IPS DF 4.7 (cell line): ENCODE results near the gene GRHL1.
"Not testable (repeated sequence)": the region's sequence is repeated elsewhere in the genome, so short reads cannot be mapped to it uniquely, and the experiment has no call there.

Experiments used
- DNase-seq: peaks from one replicate; pipeline ENCODE4 v3.0.0-alpha.2; 2013; ENCODE audit warnings: low spot score; ENCODE audit errors: extremely low read depth

GRHL1 gene

GRCh38 chr2:10009271-10009810, 57.8 kb downstream of the GRHL1 start:
- DNase-seq = no peak

DNA sequence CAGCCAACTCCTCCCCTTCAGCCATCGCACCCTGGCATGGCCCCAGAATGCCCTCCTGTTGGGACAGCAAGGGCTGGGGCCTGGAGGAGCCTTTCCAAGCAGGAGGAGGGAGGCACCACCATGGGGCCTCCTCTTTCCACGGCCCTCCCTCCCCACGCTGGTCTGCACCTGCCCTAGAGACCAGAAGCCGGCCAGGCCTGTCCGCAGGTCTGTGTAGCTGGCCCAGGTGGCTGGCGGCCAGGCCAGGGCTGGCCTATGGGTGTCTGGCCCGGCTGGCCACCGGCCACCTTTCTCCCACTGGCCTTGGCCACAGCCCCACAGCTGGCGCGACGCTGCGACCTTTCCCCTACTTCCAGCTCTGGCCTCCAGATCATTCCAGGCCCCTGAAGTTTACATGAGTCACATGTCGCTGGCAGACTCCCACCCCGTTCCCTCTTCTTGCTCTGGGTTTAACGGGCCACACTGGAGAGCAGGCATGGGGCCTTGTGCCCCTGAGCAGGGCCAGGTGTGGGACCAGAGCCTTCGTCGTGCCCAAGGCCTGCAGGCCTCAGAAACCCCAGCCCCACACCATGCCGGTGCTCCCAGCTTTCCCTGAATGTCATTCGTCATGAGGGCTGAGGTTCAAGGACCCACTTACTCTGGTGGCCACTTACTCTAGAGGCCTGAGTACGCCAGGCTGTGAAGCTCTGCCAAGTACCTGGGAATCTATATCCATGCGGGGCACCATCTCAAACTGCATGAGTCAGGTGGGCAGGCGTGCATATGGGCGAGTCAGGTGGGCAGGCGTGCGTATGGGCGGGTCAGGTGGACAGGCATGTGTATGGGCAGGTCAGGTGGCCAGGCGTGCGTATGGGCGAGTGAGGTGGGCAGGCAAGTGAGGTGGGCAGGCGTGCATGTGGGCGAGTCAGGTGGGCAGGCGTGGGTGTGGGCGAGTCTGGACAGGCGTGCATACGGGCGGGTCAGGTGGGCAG, 58.6 kb downstream of the GRHL1 start:
- DNase-seq = no peak

DNA sequence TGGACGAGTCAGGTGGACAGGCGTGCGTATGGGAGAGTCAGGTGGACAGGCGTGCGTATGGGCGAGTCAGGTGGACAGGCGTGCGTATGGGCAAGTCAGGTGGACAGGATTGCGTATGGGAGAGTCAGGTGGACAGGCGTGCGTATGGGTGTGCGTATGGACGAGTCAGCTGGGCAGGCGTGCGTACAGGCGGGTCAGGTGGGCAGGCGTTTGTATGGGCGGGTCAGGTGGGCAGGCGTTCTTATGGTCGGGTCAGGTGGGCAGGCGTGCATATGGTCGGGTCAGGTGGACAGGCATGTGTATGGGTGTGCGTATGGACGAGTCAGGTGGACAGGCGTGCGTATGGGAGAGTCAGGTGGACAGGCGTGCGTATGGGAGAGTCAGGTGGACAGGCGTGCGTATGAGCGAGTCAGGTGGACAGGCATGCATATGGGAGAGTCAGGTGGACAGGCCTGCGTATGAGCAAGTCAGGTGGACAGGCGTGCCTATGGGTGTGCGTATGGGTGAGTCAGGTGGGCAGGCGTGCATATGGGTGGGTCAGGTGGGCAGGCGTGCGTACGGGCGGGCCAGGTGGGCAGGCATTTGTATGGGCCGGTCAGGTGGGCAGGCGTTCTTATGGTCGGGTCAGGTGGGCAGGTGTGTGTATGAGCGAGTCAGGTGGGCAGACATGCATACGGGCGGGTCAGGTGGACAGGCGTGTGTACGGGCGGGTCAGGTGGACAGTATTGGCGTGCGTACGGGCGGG, 59.5 kb downstream of the GRHL1 start:
- DNase-seq = not testable (repeated sequence)

DNA sequence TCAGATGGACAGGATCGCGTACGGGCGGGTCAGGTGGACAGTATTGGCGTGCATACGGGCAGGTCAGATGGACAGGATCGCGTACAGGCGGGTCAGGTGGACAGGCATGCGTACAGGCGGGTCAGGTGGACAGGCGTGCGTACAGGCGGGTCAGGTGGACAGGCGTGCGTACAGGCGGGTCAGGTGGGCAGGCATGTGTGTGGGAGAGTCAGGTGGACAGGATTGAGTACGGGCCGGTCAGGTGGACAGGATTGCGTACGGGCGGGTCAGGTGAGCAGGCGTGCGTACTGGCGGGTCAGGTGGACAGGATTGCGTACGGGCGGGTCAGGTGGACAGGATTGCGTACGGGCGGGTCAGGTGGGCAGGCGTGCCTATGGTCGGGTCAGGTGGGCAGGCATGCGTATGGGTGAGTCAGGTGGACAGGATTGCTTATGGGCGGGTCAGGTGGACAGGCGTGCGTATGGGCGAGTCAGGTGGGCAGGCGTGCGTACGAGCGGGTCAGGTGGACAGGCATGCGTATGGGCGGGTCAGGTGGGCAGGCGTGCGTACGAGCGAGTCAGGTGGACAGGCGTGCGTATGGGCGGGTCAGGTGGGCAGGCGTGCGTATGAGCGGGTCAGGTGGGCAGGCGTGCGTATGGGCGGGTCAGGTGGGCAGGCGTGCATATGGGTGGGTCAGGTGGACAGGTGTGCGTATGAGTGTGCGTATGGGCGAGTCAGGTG, 60.3 kb downstream of the GRHL1 start:
- not testable (repeated sequence) for DNase-seq

DNA sequence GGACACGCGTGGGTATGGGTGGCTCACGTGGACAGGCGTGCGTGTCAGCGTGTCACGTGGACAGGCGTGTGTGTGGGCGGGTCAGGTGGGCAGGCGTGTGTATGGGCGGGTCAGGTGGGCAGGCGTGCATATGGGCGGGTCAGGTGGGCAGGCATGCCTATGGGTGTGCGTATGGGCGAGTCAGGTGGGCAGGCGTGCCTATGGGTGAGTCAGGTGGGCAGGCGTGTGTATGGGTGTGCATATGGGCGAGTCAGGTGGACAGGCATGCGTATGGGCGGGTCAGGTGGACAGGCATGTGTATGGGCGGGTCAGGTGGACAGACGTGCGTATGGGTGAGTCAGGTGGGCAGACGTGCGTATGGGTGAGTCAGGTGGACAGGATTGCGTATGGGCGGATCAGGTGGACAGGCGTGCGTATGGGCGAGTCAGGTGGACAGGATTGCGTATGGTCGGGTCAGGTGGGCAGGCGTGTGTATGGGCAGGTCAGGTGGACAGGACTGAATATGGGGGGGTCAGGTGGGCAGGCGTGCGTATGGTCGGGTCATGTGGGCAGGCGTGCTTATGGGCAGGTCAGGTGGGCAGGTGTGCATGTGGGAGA, 61.0 kb downstream of the GRHL1 start:
- DNase-seq = not testable (repeated sequence)

DNA sequence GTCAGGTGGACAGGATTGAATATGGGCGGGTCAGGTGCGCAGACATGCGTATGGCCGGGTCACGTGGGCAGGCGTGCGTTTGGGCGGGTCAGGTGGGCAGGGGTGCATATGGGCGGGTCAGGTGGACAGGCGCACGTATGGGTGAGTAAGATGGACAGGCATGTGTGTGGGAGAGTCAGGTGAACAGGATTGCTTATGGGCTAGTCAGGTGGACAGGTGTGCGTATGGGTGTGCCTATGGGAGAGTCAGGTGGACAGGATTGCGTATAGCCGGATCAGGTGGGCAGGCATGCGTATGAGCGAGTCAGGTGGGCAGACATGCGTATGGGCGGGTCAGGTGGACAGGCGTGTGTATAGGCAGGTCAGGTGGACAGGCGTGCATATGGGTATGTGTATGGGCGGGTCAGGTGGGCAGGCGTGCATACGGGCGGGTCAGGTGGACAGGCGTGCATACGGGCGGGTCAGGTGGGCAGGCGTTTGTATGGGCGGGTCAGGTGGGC, 61.5 kb downstream of the GRHL1 start:
- no peak for DNase-seq

DNA sequence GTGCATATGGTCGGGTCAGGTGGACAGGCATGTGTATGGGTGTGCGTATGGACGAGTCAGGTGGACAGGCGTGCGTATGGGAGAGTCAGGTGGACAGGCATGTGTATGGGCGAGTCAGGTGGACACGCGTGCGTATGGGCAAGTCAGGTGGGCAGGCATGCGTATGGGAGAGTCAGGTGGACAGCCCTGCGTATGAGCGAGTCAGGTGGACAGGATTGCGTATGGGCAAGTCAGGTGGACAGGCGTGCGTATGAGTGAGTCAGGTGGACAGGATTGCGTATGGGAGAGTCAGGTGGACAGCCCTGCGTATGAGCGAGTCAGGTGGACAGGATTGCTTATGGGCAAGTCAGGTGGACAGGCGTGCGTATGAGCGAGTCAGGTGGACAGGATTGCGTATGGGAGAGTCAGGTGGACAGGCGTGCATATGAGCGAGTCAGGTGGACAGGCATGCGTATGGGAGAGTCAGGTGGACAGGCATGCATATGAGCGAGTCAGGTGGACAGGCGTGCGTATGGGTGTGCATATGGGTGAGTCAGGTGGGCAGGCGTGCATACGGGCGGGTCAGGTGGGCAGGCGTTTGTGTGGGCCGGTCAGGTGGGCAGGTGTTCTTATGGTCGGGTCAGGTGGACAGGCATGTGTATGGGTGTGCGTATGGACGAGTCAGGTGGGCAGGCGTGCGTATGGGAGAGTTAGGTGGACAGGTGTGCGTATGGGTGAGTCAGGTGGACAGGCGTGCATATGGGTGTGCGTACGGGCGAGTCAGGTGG, 62.3 kb downstream of the GRHL1 start:
- not testable (repeated sequence) for DNase-seq

GRCh38 chr2:10014418-10015190, 63.1 kb downstream of the GRHL1 start:
- DNase-seq = no peak

- not testable (repeated sequence) for DNase-seq
These were observed 64.0 kb downstream of the GRHL1 start for GRCh38 chr2:10015376-10015989.

DNA sequence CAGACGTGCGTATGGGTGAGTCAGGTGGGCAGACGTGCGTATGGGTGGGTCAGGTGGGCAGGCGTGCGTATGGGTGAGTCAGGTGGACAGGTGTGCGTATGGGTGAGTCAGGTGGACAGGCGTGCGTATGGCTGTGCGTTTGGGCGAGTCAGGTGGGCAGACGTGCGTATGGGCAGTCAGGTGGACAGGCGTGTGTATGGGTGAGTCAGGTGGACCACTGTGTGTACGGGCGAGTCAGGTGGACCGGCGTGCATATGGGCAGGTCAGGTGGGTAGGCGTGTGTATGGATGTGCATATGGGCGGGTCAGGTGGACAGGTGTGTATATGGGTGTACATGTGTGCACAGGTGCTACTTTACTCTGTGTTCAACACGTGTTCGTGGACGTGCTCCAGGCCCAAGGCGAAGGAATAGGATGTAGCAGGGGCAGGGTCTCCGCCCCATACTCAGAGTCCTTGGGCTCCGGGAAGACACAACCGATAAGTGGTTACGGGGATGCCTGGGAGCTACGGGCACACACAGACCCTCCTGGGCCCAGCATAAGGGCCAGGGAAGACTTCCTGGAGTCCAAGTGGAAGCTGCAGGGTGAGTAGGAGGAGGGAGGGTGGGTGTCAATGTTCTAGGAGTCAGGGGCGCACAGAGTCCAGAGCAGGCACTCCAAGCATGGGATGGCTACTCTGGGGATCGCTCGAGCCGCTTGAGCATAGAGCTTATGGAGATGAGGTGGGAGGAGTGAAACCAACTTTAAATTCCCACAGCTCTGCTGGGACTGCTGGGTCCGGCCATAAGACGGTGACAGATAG, 64.7 kb downstream of the GRHL1 start:
- DNase-seq = no peak

DNA sequence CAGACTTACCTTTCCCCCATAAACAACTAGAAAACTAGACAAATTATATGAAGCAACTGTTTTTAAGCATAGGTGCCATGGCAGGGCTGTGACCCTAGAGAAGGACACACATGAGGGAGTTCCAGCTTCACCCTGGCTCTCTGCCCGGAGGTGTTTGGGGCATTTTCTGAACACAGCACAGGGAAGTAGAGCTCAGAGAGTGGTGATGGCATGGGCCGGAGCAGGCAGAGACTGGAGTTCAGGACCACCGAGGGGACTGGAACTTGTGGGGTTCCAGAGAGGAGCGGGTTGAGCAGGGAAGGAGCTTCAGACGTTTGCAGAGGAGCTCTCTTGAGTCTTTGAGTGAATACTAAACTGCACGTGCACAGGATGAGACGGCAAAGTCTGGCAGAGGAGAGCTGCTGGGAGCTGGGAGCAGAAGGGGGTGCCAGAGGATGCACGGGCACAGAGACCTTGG, 65.3 kb downstream of the GRHL1 start:
- no peak for DNase-seq

DNA sequence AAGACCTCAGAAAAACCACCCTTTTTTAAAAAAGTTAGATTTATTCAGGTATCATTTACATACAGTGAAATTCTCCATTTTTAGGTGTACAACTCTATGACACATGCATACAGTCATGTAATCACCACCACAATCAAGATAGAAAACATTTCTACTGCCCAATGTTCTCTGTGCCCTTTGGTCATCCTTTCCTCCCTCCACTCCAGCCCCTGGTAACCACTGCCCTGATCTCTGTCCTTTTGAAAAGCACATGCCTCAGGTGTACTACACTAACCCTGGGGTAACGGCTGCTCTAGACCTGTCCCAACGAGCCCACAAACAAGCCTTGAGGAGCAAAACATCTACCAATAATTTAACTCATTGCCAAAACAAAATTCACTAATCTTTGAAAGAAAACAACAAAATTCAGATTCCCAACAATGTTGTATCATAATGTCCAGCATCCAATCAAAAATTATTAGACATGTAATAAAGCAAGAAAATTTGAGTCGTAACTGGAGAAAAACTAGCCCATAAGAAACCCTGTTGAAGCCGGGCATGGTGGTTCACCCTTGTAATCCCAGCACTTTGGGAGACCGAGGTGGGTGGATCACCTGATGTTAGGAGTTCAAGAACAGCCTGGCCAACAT, 65.9 kb downstream of the GRHL1 start:
- no peak for DNase-seq

- DNase-seq = no peak
These were observed 67.7 kb downstream of the GRHL1 start for GRCh38 chr2:10019174-10019573.

DNA sequence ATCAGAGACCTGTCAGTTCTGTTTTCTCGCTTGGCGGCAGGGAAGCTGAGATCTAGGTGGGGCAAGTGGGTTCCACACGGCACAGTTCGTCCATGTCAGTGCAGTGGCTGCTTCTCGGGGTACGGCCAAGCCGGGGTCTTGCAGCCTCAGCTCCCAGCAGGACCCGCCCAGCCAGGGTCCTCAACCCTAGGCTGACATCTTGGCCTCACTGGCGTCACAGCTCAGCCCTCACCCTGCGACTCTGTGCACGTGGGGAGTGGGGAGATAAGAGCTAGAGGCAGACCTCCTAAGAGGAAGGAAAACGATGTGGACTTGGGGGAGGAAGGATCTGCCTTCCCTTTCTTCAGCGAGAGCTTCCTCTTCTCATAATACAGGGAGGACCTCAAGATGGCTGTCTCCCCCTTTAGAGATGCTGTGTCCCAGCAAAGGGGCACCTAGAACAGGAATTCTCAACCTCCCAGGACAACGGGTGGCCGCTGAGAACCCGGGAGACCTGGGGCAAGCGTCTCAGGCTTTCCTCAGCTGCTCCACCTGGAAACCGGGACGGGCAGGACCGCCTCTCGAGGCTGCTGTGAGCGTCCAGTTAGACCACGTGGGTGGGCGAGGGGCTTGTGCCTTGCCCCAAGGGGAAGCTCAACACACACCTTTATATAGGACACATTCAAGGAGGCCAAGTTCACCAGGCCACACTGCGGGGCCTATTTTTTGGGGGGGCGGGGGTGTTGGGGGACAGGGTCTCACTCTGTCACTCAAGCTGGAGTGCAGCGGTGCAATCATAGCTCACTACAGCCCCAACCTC, 68.3 kb downstream of the GRHL1 start:
- no peak for DNase-seq

DNA sequence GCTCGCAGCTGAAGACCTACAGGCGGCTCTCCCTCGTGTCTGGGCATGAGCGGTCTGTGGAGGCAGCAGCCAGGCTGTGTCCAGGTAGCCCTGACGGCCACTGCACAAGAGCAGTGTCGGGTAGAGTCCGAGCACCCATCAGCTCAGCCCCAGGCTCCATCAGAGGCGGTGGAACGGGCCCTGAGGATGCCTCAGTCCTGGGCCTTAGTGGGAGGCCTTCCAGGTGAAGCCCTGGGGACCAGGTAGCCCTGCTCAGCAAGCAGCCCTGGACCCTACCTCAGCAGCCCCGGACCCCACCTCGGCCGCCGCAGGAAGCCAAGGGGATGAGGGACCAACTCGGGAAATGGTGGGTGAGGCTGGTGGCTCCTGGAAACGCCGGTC, 70.5 kb downstream of the GRHL1 start:
- no peak for DNase-seq

GRCh38 chr2:10022445-10022844, 71.0 kb downstream of the GRHL1 start:
- DNase-seq = no peak
